ENCODE results near the gene VMO1. TPM values are rescaled to one million over a fixed set of nuclear protein-coding genes. Genes with fewer than 3 reads are reported as not detected.

The VMO1 gene
- total and polyA plus RNA-seq, 2 donors (not counting 3 experiments of a cell fraction or from before 2014, with no cell fraction given), result 0.23 TPM; not detected in 1

DNA sequence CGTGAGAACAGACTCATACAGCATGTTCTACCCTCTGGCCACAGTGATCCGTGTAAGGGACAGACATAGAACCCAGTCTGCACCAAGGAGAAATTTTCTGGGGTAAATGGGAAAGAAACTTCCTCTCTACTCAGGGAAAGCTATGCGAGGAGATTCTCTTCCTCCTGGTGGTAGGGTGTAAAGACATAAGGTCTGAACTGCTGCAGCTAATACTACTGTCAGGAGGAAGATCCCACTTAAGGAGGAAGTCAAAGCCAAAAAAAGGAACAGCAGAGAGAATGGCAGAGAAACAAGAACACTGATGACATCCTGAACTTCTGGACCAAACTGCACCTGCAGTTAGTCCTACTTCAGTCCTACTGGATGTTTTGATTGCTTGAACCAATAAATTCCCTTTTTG, 21.6 kb downstream of the VMO1 start:
- H2AFZ ChIP-seq (ENCODE audit: low read depth, low read length), result no peak overlapping the region
- TF ChIP-seq, protein P1, sequence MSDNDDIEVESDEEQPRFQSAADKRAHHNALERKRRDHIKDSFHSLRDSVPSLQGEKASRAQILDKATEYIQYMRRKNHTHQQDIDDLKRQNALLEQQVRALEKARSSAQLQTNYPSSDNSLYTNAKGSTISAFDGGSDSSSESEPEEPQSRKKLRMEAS (IDR thresholded peaks at IDR 0.05; ENCODE audit: insufficient read depth, insufficient read length), result no peak
- TF ChIP-seq EZH2 (IDR thresholded peaks at IDR 0.05; ENCODE audit: borderline replicate concordance, low read depth, low read length, severe bottlenecking) (no peak), MYC (IDR thresholded peaks at IDR 0.05; ENCODE audit: low read depth, low read length) (no peak), JUN (IDR thresholded peaks at IDR 0.05; ENCODE audit: borderline replicate concordance, insufficient read depth, insufficient read length, low read depth) (no peak), GATA2 (IDR thresholded peaks at IDR 0.05; ENCODE audit: insufficient read depth, insufficient read length, low read depth, low read length) (no peak), POLR2A (IDR thresholded peaks at IDR 0.05; ENCODE audit: low read depth, low read length) (no peak), POLR2AphosphoS5 (IDR thresholded peaks at IDR 0.05; ENCODE audit: insufficient read depth, low read depth, low read length) (no peak), FOS (IDR thresholded peaks at IDR 0.05; ENCODE audit: borderline replicate concordance, insufficient read depth, low read length) (no peak)
- TF ChIP-seq, protein P2, sequence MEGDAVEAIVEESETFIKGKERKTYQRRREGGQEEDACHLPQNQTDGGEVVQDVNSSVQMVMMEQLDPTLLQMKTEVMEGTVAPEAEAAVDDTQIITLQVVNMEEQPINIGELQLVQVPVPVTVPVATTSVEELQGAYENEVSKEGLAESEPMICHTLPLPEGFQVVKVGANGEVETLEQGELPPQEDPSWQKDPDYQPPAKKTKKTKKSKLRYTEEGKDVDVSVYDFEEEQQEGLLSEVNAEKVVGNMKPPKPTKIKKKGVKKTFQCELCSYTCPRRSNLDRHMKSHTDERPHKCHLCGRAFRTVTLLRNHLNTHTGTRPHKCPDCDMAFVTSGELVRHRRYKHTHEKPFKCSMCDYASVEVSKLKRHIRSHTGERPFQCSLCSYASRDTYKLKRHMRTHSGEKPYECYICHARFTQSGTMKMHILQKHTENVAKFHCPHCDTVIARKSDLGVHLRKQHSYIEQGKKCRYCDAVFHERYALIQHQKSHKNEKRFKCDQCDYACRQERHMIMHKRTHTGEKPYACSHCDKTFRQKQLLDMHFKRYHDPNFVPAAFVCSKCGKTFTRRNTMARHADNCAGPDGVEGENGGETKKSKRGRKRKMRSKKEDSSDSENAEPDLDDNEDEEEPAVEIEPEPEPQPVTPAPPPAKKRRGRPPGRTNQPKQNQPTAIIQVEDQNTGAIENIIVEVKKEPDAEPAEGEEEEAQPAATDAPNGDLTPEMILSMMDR (IDR thresholded peaks at IDR 0.05; ENCODE audit: extremely low read depth in 1 of 2, insufficient read depth in 1 of 2, low read depth in 1 of 2, low read length in 2 of 2), result no peak
- H3K36me3 ChIP-seq (ENCODE audit: control insufficient read depth in 2 of 2, extremely low read depth in 1 of 2, insufficient read depth in 2 of 2, low read length in 2 of 2), result no peaks in the 10 kb centered on the region
- no peaks in the 10 kb centered on the region for H4K20me1 ChIP-seq (replicated peaks; ENCODE audit: control insufficient read depth, extremely low read depth, insufficient read depth, low read length)
- FAIRE-seq (no peak), DNase-seq (ENCODE audit: low read depth, low spot score) (no peak)
- no peaks in the 10 kb centered on the region for H3K9me3 ChIP-seq (replicated peaks; ENCODE audit: control insufficient read depth, insufficient read depth, low read length)
- CTCF ChIA-PET, result interaction anchor here (1.4 kb wide), 1 partner anchor 16 kb away, joined by 3 read pairs; no protein-coding TSS in a partner anchor
- dilution Hi-C loops (cut with MboI; ENCODE audit: extremely low pct_ligation_motif_present, low sequenced_read_pairs) (no loop called here), intact Hi-C loops (cut with micrococcal nuclease) (no loop called here)
- no peaks in the 10 kb centered on the region for H3K9me1 ChIP-seq (replicated peaks; ENCODE audit: control insufficient read depth, extremely low read depth, insufficient read depth, low read length)
- POLR2A ChIA-PET, result no interaction called here
- H3K4me2 ChIP-seq (ENCODE audit: insufficient read depth, low read length), result no peak overlapping the region
- BruUV-seq (replicated peaks), result no TSS peak
- H3K9ac ChIP-seq (replicated peaks; ENCODE audit: extremely low read depth, insufficient read depth, low read length), result no peak overlapping the region
- H3K27ac ChIP-seq (ENCODE audit: insufficient read depth, low read depth, low read length), result no peak overlapping the region
- H3K4me3 ChIP-seq (replicated peaks in 1 of 3; ENCODE audit: insufficient read depth in 1 of 3, low read depth in 1 of 3, low read length in 3 of 3), result no peak overlapping the region
- H3K79me2 ChIP-seq (ENCODE audit: control insufficient read depth, insufficient read depth, low read length), result no peaks in the 10 kb centered on the region
- H3K4me1 ChIP-seq (ENCODE audit: control insufficient read depth, extremely low read depth, insufficient read depth, low read length), result no peaks in the 10 kb centered on the region
- H3K27me3 ChIP-seq (ENCODE audit: control insufficient read depth in 2 of 2, insufficient read depth in 2 of 2, low read length in 2 of 2), result peaks cover 4 to 6% of the 10 kb centered on the region in 2 experiments
